Panc1 (cell line): ENCODE results near the gene WSCD2. TPM values are rescaled to one million over a fixed set of nuclear protein-coding genes. Genes with fewer than 3 reads are reported as not detected.

Experiments
- ATAC-seq: fragments of 200-7000 bp; cut with Tn5 transposase; 2 replicates; pipeline ENCODE4 v1.9.1; 2020; ENCODE audit warnings: mild to moderate bottlenecking, moderate library complexity
- BruUV-seq: library from RNA; stranded (reverse); fragments of 400-500 nt; replicated peaks from 2 replicates; lab custom pipeline; 2021; lab: Mats Ljungman, UMichigan
- CTCF ChIA-PET: fragments of 300-600 bp; sonication (Branson Sonifier 250); formaldehyde crosslinking; loops from one replicate; lab custom pipeline; 2022; ENCODE audit warnings: antibody characterized with exemption; lab: Charles Lee
- POLR2A ChIA-PET: fragments of 300-600 bp; sonication (Branson Sonifier 250); formaldehyde crosslinking; loops from one replicate; lab custom pipeline; 2022; ENCODE audit warnings: antibody characterized with exemption; lab: Charles Lee
- DNase-seq: peaks from one replicate; pipeline ENCODE4 v3.0.0-alpha.2; 2010; ENCODE audit warnings: low read depth, low spot score
- H3K27ac ChIP-seq: 2 replicates; pipeline ENCODE4 v1.5.1; 2011; ENCODE audit warnings: mild to moderate bottlenecking, low read length, inconsistent platforms
- H3K27me3 ChIP-seq: fragments of 200-500 bp; sonication (Bioruptor generic); 2 replicates; pipeline ENCODE4 v1.6.0; 2014; ENCODE audit warnings: low read length, inconsistent platforms; ENCODE audit not compliant: control insufficient read depth, insufficient read depth
- H3K36me3 ChIP-seq: fragments of 200-500 bp; sonication (Bioruptor generic); 2 replicates; pipeline ENCODE4 v1.5.1; 2014; ENCODE audit warnings: inconsistent platforms, mild to moderate bottlenecking, low read length, moderate library complexity; ENCODE audit not compliant: control insufficient read depth, insufficient read depth
- H3K4me1 ChIP-seq: 2 replicates; pipeline ENCODE4 v1.5.1; 2011; ENCODE audit warnings: inconsistent platforms, mild to moderate bottlenecking, low read length, moderate library complexity; ENCODE audit not compliant: control insufficient read depth, insufficient read depth
- H3K4me3 ChIP-seq, 2 experiments: 2 replicates each; pipeline ENCODE4 v1.5.1; 2011 to 2012; ENCODE audit warnings: low read depth in 2 of 2, low read length in 2 of 2, mild to moderate bottlenecking in 2 of 2, inconsistent platforms in 1 of 2, moderate library complexity in 1 of 2
- H3K9me3 ChIP-seq: fragments of 200-500 bp; sonication (Bioruptor generic); 2 replicates; pipeline ENCODE4 v1.5.1; 2014; ENCODE audit warnings: low read depth, mild to moderate bottlenecking, inconsistent platforms, low read length, moderate library complexity; ENCODE audit not compliant: control insufficient read depth, insufficient read depth
- CTCF ChIP-seq: fragments of 450-650 bp; IDR thresholded peaks from 2 replicates; pipeline ENCODE4 v1.5.1; 2017; ENCODE audit warnings: mild to moderate bottlenecking
- POLR2AphosphoS5 ChIP-seq: IDR thresholded peaks from 2 replicates; pipeline ENCODE4 v1.6.1; 2012; ENCODE audit warnings: mild to moderate bottlenecking, low read depth, low read length, moderate library complexity
- SIN3A ChIP-seq: IDR thresholded peaks from 2 replicates; pipeline ENCODE4 v1.6.1; 2012; ENCODE audit warnings: low read depth, mild to moderate bottlenecking, low read length, moderate library complexity, borderline replicate concordance; ENCODE audit not compliant: insufficient read depth
- TCF7L2 ChIP-seq: IDR thresholded peaks from 2 replicates; pipeline ENCODE4 v1.6.1; 2011; ENCODE audit warnings: mild to moderate bottlenecking, low read depth, low read length, inconsistent platforms
- in situ Hi-C: cut with HindIII; loops from 2 replicates; pipeline ENCODE4 v1.10.0; 2016; ENCODE audit warnings: low sequenced_read_pairs, low pct_unique_long_range_greater_than_20kb
- intact Hi-C: fragments of 100-400 bp; cut with micrococcal nuclease; formaldehyde crosslinking; loops from one replicate; pipeline ENCODE4 v1.10.0; 2022; ENCODE audit not compliant: unreplicated experiment
- total RNA-seq: library from RNA; stranded (reverse); gene quantifications from one replicate; pipeline ENCODE4 v1.2.1, GENCODE V29; 2021; ENCODE audit not compliant: unreplicated experiment
- TF ChIP-seq, protein P1 (sequence below), 2 experiments: IDR thresholded peaks; 2 replicates each; pipeline ENCODE4 v1.6.1; 2011 to 2012; ENCODE audit warnings: low read depth in 2 of 2, control low read depth in 1 of 2, low read length in 1 of 2, mild to moderate bottlenecking in 1 of 2, moderate library complexity in 1 of 2; ENCODE audit not compliant: insufficient read depth in 1 of 2

WSCD2 gene
- total RNA-seq, 1 experiment from 2014 or later: 0.64 TPM

DNA sequence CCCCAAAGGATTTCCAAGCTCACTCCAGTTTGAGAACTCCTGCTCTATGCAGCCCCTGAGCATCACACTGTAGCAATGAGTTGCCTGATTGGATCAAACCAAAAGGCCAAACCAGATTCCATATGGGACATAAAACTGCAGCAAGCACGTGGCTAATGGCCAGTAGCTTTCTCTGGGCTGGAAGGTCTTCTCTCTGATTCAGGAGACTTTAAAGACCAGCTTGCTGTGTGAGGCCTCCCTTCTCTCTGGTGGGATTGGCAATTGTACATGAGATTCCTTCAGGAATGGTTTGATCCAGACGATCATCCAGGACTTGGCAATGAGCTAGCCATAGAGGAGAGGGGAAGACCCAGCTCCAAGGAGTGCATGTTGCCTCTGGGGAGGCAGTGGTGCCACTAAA lies 50.2 kb downstream of the WSCD2 start:
- BruUV-seq: no TSS peak
- in situ Hi-C loops: no loop called here

GRCh38 chr12:108180255-108181094 lies 51.4 kb downstream of the WSCD2 start:
- in situ Hi-C loops: no loop called here
- Histone ChIP-seq H3K36me3 (no peaks in the 10 kb centered on the region), H3K9me3 (no peaks in the 10 kb centered on the region), H3K4me1 (no peaks in the 10 kb centered on the region), H3K27ac (no peak overlapping the region), H3K27me3 (no peaks in the 10 kb centered on the region; the same call in 1 of the 2 replicates), H3K4me3 (no peak overlapping the region)
- ChIA-PET POLR2A (no interaction called here), CTCF (no interaction called here)
- DNase-seq: no peak
- no peak for ATAC-seq
- no TSS peak for BruUV-seq
- intact Hi-C loops: no loop called here
- TF ChIP-seq SIN3A (no peak), CTCF (no peak), TCF7L2 (no peak), POLR2AphosphoS5 (no peak)
- TF ChIP-seq, protein P1, sequence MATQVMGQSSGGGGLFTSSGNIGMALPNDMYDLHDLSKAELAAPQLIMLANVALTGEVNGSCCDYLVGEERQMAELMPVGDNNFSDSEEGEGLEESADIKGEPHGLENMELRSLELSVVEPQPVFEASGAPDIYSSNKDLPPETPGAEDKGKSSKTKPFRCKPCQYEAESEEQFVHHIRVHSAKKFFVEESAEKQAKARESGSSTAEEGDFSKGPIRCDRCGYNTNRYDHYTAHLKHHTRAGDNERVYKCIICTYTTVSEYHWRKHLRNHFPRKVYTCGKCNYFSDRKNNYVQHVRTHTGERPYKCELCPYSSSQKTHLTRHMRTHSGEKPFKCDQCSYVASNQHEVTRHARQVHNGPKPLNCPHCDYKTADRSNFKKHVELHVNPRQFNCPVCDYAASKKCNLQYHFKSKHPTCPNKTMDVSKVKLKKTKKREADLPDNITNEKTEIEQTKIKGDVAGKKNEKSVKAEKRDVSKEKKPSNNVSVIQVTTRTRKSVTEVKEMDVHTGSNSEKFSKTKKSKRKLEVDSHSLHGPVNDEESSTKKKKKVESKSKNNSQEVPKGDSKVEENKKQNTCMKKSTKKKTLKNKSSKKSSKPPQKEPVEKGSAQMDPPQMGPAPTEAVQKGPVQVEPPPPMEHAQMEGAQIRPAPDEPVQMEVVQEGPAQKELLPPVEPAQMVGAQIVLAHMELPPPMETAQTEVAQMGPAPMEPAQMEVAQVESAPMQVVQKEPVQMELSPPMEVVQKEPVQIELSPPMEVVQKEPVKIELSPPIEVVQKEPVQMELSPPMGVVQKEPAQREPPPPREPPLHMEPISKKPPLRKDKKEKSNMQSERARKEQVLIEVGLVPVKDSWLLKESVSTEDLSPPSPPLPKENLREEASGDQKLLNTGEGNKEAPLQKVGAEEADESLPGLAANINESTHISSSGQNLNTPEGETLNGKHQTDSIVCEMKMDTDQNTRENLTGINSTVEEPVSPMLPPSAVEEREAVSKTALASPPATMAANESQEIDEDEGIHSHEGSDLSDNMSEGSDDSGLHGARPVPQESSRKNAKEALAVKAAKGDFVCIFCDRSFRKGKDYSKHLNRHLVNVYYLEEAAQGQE (IDR thresholded peaks at IDR 0.05; ENCODE audit: insufficient read depth in 1 of 2, low read depth in 2 of 2, low read length in 1 of 2): no peak

More for the DNA sequence above, 50.2 kb downstream of the WSCD2 start:
- intact Hi-C loops: no loop called here
- no peak overlapping the region for H3K27ac ChIP-seq
- POLR2A ChIA-PET: no interaction called here
- H3K4me1 ChIP-seq: no peaks in the 10 kb centered on the region
- DNase-seq: no peak
- no peak for ATAC-seq
- H3K36me3 ChIP-seq: no peaks in the 10 kb centered on the region
- H3K9me3 ChIP-seq: no peaks in the 10 kb centered on the region
- TF ChIP-seq POLR2AphosphoS5 (no peak), TCF7L2 (no peak), SIN3A (no peak), CTCF (no peak)
- TF ChIP-seq, protein P1 (IDR thresholded peaks at IDR 0.05; ENCODE audit: insufficient read depth in 1 of 2, low read depth in 2 of 2, low read length in 1 of 2): no peak
- CTCF ChIA-PET: no interaction called here
- H3K27me3 ChIP-seq: no peaks in the 10 kb centered on the region; the same call in 1 of the 2 replicates
- H3K4me3 ChIP-seq: no peak overlapping the region
